ENCODE results near the gene MMAA.

- TF ChIP-seq POLR2A (IDR thresholded peaks at IDR 0.05) (no peak), CTCF (IDR thresholded peaks at IDR 0.05) (no peak)
Measured at GRCh38 chr4:145698507-145698906, 79.3 kb downstream of the MMAA start.
